ENCODE results near the gene CACNA2D3.

GRCh38 chr3:54866251-54866650 lies 743.9 kb downstream of the CACNA2D3 start:
- TF ChIP-seq YY1 (IDR thresholded peaks at IDR 0.05) (no peak), CTCF (IDR thresholded peaks at IDR 0.05; ENCODE audit: low read depth, low read length, missing input control) (no peak), REST (IDR thresholded peaks at IDR 0.05) (no peak)
